Femur (tissue), 1 donor: Measurements from ENCODE around the gene PTGFRN.
A peak's percentile ranks its signal among the peaks of the same experiment; 100 is the strongest.

Source experiments
- DNase-seq: peaks from one replicate; pipeline ENCODE4 v3.0.0-alpha.2; 2017

Gene PTGFRN

DNA sequence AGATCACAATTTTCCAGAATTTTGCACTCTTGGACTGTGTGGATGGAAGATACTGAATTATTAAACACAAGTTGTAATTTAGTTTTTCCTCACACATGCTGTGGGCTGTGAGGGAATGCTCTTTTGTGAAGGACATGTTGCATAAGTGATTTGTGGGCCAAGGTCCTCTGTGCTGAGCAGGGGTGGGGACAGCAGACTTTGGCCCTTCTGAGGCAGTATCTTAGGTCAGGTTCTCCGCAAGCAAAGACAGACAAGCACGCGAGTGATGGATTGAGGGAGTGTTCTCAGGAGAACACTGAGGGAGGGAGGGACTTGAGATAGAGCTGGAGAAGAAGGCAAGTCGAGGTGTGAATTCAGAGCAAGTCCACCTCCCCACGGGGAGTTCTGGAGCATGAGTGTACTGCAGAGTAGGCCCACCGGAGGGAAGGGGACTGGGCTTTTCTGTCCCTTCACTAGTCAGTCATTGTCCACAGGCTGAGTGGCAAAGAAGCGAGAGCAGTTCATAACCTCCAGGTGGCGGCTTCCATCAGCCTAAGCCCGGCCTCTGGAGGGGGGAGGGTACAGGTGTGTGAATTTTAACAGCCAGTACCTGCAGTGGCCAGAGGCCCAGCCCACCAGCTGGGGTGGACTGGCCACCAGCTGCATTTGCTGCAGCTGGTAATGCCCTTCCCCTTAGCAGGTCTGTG is 72.7 kb downstream of the PTGFRN start:
- DNase-seq, result no peak

DNA sequence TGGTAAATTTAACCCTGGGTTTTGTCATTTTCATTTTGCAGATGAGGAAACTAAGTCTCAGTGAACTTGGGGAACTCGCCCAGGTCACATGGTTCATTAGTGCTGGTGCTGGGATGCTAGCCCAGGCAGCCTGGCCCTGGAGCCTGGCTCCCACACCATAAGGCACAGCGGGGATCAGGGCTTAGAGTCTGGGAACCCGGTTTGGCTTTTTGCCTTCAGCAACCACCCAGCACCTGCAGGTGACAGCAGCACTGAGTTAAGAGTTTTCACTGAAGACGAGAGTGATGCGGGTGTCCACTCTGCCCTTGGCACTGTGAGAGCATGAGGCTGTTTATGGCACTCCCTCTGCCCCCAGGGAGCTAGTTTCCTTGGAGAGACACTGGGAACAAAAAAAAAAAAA is 73.4 kb downstream of the PTGFRN start:
- no peak for DNase-seq

DNA sequence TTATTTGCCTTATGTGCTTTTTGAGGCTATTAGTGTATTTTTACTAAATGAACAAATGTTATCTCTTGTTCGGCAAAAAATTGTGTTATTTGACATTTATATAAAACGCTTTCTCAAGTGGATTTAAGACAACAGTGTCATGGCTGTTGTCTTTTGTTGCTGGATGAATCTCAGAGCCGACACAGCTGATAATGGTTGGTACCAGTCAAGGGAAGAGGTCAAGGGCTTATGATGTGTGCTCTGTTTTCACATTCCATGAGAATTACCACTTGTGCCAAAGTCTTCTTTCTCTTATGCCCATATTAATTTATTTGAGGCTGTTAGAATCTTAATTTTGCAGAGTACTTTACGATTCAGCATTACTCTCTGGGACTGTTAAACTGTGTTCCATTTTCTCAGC is 74.0 kb downstream of the PTGFRN start:
- DNase-seq, result no peak

DNA sequence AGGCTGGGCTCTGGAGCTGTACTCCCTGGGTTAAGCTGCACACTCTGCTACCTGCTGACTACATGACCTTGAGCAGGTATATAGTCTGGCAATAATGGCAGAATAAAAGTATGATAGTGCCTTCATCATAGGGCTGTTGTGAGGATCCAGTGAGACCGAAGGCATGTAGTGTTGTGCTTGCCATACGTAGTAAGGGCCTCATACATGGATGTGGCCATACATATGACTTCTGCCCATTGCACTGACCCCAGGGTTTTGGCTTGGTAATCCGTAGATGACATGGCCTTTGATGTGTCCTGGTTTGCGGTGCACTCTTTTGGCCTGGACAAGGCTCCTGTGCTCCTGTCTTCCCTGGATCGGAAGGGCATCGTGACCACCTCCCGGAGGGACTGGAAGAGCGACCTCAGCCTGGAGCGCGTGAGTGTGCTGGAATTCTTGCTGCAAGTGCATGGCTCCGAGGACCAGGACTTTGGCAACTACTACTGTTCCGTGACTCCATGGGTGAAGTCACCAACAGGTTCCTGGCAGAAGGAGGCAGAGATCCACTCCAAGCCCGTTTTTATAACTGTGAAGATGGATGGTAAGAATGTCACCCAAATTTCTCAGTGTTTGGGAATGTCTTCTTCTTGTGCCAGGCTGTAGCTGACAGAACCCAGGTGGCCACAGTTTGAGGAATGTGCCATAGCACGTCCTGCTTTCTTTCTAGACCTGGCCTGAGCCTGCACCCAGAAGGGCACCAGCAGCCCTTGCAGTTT is 74.9 kb downstream of the PTGFRN start:
- no peak for DNase-seq

DNA sequence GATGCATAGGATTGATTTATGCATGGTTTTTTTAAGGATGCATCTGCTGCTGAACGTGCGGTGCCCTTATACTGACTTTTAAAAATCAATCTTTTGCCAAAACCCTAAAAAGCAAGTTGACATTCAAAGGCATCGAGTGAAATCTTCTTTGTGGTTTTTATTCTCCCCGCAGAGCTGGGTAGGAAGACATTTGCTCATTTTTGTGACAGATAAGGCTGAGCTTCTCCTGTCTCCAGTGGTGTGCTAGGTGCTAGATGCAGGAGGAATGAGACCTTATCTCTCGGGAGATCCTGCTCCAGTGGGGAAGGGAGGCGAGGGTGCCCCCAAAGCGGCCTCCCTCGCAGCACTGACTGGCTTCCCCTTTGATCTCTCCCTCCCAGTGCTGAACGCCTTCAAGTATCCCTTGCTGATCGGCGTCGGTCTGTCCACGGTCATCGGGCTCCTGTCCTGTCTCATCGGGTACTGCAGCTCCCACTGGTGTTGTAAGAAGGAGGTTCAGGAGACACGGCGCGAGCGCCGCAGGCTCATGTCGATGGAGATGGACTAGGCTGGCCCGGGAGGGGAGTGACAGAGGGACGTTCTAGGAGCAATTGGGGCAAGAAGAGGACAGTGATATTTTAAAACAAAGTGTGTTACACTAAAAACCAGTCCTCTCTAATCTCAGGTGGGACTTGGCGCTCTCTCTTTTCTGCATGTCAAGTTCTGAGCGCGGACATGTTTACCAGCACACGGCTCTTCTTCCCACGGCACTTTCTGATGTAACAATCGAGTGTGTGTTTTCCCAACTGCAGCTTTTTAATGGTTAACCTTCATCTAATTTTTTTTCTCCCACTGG is 76.9 kb downstream of the PTGFRN start:
- DNase-seq, result no peak

DNA sequence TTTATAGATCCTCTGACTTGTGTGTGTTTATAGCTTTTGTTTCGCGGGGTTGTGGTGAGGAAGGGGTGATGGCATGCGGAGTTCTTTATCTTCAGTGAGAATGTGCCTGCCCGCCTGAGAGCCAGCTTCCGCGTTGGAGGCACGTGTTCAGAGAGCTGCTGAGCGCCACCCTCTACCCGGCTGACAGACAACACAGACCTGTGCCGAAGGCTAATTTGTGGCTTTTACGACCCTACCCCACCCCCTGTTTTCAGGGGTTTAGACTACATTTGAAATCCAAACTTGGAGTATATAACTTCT is 77.5 kb downstream of the PTGFRN start:
- DNase-seq, result no peak

DNA sequence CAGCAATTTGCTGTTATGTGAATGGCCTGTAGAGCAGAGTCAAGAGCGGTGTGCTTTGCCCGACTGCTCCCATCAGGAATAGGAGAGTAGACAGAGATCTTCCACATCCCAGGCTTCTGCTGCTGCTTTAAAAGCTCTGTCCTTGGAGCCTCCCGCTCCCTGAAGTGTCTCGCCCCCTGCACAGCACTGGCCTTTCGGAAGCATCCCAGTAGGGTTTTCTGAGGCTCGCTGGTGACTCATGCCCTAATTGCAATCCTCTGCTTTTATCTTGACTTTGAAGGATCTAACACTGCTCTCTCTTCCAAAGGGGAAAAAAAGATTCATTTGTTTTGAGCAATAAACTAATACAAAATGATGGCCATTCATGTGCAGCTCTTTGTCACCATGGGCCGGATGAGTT is 78.5 kb downstream of the PTGFRN start:
- DNase-seq, result no peak

DNA sequence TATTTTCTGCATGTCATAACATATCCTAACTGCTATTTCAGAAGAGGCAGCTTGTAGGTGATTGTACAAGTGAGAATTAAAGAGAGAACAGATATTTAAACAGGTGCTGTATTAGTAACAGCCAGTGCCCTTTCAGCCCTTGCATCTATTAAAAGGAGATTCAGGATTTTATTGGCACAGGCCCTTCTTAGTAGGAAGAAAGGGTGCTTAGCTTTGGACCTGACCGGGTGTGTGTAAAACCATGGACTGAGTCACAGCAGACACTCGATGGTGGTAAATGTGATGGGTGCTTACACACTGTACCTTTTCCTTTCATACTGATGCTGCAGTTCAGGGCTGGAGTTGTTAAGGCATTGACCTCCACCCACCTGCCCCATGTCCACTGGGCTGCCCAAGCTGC is 79.2 kb downstream of the PTGFRN start:
- DNase-seq, result no peak

DNA sequence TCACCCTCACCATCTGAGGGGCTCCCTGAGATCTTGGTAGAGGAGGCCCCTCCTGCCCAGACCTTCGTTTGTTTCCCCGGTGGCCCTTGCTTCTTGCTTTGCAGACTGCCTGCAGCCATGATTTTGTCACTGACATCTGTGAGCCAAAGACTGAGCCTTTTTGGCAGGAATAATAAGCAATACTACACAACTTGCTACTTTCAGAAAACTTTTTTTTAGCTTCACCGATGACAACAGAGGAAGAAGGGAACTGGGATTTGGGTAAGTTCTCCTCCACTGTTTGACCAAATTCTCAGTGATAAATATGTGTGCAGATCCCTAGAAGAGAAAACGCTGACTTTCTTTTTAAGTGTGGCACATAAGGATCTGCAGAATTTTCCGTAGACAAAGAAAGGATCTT is 80.1 kb downstream of the PTGFRN start:
- no peak for DNase-seq

DNA sequence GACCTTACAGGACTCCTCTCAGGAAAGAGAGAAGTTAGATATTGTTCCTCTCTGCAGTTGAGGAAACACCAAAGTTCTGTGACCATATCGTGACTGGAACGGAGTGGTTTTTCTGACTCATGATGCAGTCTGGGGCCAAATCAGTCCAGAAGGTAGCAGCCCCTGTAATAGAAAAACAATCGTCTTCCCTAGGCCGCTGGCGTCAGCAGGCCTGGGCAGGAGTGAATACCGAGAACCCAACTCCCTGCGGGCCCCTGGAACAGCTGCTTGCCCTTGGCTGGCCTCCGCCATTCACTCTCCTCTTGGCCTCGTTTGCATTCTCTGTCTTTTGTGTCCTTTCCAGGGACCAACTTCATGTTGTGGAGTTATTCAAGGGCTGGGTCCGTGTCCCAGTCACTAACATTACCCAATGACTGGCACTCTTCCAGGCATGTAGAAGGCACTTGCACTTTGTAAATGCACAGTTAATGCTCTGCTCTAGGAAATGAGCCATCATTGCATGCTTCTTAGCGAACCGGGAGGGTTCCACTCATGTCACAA is 81.0 kb downstream of the PTGFRN start:
- DNase-seq, result peak; percentile 90

DNA sequence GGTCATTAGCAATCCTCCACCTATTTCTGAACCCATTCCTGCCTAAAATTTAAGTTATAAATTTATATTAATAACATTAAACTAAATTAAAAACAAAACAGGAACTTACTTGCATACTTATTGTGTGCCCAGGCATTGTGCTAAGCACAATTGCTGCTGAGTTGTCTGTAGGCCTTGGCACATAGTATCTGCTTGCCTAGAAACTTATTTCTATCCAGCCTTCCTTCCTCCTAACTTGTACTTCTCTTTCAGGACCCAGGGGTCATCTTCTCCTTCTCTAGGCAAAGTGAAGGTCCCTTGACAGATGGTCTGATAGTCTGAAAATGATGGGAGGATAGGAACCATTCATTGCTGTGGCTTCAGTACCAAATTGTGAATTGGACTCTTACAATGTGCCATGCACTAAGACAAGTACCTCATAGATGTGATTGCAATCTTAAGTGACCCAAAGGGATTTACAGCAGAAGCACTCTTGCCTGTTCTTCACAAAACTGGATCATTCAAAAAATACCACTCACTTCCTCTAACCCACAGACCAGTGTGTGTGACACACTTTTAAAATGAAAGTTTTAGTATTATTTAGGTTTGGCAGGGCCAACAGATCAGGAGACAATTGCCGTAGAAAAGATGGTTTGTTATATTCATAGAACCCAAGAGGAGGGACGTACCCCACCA is 81.6 kb downstream of the PTGFRN start:
- DNase-seq, result no peak

DNA sequence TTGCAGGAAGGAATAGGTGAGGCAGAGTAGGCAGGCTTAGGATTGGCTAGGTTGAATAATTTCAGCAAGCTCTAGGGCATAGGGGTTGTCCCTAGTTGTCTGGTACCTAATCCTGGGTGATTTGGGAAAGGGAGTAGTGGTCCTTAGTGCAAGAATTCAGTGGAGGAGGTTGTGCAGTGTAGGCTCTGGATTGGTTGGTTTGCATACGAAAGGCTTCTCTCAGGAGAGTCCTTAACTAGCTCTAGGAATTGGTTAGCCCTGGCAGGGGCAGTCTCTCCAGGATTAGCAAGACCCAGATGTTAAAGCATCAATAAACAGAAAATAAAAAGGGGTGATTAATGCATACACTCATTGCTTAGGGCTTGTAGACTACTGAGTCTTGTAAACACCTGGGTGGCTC is 82.2 kb downstream of the PTGFRN start:
- no peak for DNase-seq

DNA sequence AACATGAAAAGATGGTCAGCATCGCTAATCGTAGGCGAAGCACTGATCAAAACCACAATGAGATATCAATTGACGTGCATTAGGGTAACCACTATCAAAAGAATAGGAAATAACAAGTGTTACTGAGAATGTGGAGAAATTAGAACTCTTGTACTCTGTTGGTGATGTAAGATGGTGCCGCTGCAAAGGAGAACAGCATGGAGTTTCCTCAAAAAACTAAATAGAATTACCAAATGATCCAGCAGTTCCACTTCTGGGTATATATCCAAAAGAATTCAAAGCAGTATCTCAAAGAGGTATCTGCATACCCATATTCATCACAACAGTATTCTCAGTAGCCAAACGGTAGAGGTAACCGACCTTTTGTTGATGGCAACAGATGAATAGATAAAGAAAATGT is 83.6 kb downstream of the PTGFRN start:
- DNase-seq, result no peak

DNA sequence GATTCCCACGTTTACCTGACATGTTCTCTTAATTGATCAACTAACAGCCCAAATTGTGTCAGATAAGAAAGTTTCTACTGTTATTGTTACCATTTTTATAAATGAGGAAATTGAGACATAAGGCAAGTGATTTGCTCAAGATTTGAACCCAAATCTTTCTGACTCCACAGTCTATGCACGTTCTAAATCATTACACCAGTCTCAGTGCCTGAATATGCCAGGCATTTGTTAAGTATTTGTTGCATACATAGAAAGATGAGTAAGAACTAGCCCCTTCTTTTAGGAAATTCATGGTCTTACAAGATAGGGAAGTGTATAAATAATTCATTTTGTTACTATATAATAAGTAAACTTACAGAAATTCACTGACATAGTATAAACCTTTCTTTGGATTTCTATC is 84.7 kb downstream of the PTGFRN start:
- DNase-seq, result no peak

DNA sequence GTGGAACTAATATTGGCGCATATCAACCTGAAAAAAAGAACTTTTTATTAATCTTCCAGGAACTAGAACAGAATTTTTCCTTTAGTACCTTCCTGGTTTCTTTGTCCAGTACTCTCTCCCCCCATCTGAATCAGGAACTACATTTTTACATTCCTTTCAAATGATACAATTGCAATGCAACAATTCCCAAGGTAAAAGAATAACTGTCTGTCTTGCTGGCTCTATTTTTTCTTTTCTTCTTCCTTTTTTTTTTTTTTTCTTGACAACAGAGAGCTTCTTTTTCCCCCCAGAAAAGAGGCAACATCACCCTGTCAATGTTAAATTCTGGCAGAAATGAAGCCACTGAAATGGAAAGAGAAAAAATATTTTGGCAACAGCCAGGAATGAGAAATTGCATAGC is 87.3 kb downstream of the PTGFRN start:
- DNase-seq, result no peak

DNA sequence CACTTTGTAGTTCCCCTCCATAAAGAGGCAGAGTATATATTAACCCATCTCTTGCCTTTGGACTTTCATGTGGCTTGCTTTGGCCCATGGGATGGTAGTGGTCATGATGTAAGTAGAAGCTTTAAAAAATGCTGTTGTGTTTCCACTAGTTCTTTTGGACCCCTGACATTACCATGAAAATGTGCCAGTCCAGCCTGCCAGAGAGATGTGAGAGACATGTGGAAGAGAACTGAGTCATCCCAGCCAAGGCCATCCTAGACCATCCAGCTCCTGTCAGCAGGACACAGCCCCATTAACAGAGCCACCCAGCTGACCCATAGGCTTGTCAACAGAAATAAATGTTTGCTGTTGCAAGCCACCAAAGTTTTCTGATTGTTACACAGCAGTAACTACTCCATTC is 87.9 kb downstream of the PTGFRN start:
- DNase-seq, result peak; percentile 44

DNA sequence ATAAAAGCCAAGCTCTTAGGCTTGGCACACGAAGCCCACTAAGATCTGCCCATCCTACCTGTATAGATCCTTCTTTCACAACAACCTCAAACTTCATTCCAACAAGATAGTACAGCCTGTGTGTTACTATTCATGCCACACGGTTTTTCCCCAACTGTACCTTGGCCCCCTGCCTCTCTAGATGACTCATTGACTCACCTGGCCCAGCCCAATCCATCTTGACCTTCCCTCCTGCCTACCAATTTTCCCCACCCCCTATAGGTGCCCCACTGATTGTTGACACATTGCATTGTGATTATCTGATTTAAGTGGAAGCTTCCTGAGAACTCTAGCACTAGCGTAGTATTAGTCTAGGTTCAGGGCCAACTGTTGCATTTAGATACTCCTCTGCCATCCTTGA is 89.9 kb downstream of the PTGFRN start:
- DNase-seq, result no peak

DNA sequence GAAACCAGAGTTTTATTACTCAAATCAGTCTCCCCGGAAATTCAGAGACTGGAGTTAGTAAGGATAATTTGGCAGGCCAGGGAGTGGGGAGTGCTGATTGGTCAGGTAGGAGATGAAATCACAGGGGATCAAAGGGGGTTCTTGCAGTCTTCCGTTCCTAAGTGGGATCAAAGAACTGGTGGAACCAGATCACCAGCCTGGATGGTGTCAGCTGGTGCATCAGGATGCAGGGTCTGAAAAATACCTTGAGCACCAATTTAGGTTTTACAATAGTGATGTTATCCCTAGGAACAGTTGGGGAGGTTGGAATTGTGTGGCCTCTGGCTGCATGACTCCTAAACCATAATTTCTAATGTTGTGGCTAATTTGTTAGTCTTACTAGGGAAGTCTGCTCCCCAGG is 90.4 kb downstream of the PTGFRN start:
- DNase-seq, result no peak

DNA sequence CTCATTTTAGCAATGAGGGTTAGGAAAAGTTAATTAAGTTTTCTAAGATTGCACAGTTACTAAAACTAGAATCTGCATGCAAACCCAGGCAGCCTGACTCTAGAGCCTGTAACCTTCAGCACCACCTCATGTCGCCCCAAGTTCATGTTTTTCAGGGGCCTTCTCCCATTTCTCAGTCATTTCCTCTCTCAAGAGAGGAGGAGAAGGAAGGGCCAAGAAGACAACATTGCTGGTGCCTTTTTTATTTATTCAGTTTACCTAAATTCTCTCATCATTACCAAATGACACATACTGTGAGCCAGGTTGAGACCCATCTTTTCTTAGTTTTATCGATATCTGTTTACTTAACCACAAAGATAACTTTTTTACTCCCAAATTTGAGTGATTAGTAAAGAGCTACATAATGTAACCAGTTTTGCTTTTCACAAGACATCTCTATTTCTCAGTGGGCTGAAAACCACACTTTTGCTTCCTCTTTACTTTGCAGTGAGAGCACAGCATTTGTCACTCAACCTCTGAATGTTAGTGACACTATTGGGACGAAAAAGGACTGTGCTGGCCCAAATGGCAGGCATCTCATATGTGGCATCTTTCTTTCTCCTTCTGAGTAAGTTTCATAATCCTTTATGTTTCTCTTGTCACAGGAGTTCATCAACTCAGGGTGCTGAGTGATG is 91.7 kb downstream of the PTGFRN start, which contains the start of gene CD101:
Gene CD101 (plus strand): TSS at position 507 of the 674 bp plus-strand sequence. CDS start 58 bp downstream, at position 565.
- no peak for DNase-seq

DNA sequence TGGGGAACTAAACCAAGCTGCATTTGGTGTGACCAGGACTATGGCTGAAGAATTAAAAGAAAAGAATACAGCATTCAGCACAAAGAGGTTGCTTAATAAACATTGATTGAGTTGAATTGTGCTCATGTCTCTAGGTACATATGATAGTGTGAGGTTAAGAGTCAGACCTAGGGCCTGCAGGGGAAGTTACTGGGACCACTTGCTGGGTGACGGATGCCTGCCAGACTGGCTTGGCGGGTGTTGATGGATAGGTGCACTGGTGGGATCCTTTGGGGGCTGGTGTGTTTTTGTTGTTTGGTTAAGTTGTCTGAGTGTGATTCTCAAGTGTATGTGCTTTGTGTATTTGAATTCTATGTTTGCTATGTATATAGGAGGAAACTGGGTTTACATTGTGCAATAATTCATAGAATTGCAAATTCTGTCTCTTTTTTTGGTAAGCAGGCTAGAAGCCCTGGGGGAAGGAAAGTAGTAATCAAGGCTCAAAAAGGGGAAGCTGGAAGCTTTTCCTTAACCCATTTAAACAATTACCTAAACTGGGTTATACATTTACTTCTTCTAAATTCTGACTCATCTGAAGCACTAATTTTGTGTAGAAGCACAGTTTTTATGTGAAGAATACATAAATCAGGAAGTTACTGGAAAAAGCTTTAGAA is 93.6 kb downstream of the PTGFRN start:
- DNase-seq, result no peak

DNA sequence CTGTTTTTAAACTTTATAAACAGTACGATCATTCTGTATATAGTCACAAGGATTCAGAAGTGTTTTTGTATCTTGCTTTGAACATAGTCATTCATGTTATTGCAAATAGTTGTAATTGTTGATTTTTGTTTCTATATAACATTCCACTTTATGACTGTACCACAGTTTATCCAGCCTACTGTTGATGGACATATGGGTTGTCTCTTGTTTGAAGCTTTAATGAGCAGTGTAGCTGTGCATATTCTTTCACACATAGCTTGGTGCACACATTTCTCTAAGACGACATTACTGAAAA is 98.0 kb downstream of the PTGFRN start:
- DNase-seq, result no peak

DNA sequence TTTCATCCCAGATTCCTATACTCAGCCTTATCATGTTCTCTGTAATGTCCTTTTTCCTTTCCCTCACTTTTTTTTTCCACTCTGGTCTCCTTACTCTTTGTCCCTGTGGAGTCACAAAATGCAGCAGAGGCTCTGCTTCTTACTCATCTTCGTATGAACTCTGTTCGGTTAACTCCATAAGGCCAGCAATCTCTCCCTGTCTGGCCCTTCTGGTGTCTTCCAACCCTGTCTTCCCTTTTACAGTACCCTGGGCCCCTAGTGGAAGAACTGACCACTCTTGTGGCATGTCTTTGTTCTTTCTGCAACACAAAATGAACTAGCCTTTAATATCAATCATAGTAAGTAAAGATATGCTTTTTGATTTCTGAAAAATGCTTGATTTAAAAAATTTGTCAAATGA is 98.9 kb downstream of the PTGFRN start:
- DNase-seq, result no peak
